Calu3 (cell line): Measurements from ENCODE around the gene CDH4. TPM values are rescaled to one million over a fixed set of nuclear protein-coding genes. Genes with fewer than 3 reads are reported as not detected.

Experiments used
- BruUV-seq: library from RNA; stranded (reverse); fragments of 400-500 nt; replicated peaks from 2 replicates; lab custom pipeline; 2021; lab: Mats Ljungman, UMichigan
- CTCF ChIA-PET: fragments of 300-600 bp; sonication (Branson Sonifier 250); formaldehyde crosslinking; loops from one replicate; lab custom pipeline; 2022; ENCODE audit warnings: antibody characterized with exemption; lab: Charles Lee
- DNase-seq: peaks from one replicate; pipeline ENCODE4 v3.0.0; 2022
- H3K27ac Mint-ChIP-seq: one replicate; pipeline ENCODE4 v1.8.0; 2022; ENCODE audit warnings: mixed read lengths; ENCODE audit not compliant: unreplicated experiment
- H3K27me3 Mint-ChIP-seq: one replicate; pipeline ENCODE4 v1.8.0; 2022; ENCODE audit warnings: mixed read lengths; ENCODE audit not compliant: unreplicated experiment
- H3K36me3 Mint-ChIP-seq: one replicate; pipeline ENCODE4 v1.8.0; 2022; ENCODE audit warnings: mild to moderate bottlenecking, moderate library complexity, mixed read lengths; ENCODE audit not compliant: insufficient read depth, unreplicated experiment
- H3K4me1 Mint-ChIP-seq: one replicate; pipeline ENCODE4 v1.8.0; 2022; ENCODE audit warnings: mild to moderate bottlenecking, low read depth, mixed read lengths; ENCODE audit not compliant: unreplicated experiment
- H3K4me3 Mint-ChIP-seq: one replicate; pipeline ENCODE4 v1.8.0; 2022; ENCODE audit warnings: mild to moderate bottlenecking, low read depth, moderate library complexity, mixed read lengths; ENCODE audit not compliant: unreplicated experiment
- H3K9me3 Mint-ChIP-seq: one replicate; pipeline ENCODE4 v1.8.0; 2022; ENCODE audit warnings: low read depth, mixed read lengths; ENCODE audit not compliant: unreplicated experiment
- CTCF ChIP-seq: fragments of 200-600 bp; IDR thresholded peaks from one replicate; pipeline ENCODE4 v1.8.0; 2022; ENCODE audit warnings: antibody characterized with exemption; ENCODE audit not compliant: unreplicated experiment
- intact Hi-C: fragments of 100-400 bp; cut with micrococcal nuclease; formaldehyde crosslinking; loops from one replicate; pipeline ENCODE4 v1.10.0; 2022; ENCODE audit not compliant: unreplicated experiment
- total RNA-seq: library from RNA; stranded (reverse); gene quantifications from 2 replicates; pipeline ENCODE4 v1.2.3, GENCODE V29; 2022

CDH4 gene
- total RNA-seq, 1 experiment from 2014 or later, result not detected

GRCh38 chr20:61297986-61298385 is 45.9 kb downstream of the CDH4 start:
- BruUV-seq, result no TSS peak
- H3K4me1 Mint-ChIP-seq, result no peaks in the 10 kb centered on the region
- DNase-seq, result no peak
- H3K9me3 Mint-ChIP-seq, result peaks cover 5% of the 10 kb centered on the region
- intact Hi-C loops, result no loop called here
- H3K27ac Mint-ChIP-seq, result no peak overlapping the region
- CTCF ChIA-PET, result no interaction called here
- H3K27me3 Mint-ChIP-seq, result peaks cover 18% of the 10 kb centered on the region
- H3K4me3 Mint-ChIP-seq, result no peak overlapping the region
- H3K36me3 Mint-ChIP-seq, result peaks cover 5% of the 10 kb centered on the region
- TF ChIP-seq CTCF, result no peak

GRCh38 chr20:61298661-61299060 is 46.6 kb downstream of the CDH4 start:
- no peaks in the 10 kb centered on the region for H3K4me1 Mint-ChIP-seq

GRCh38 chr20:61299104-61299503 is 47.0 kb downstream of the CDH4 start:
- TF ChIP-seq CTCF, result no peak
- H3K27me3 Mint-ChIP-seq, result peaks cover 18% of the 10 kb centered on the region
- CTCF ChIA-PET, result no interaction called here
- H3K36me3 Mint-ChIP-seq, result peaks cover 5% of the 10 kb centered on the region
- H3K4me3 Mint-ChIP-seq, result no peak overlapping the region
- intact Hi-C loops, result no loop called here
- peaks cover 5% of the 10 kb centered on the region for H3K9me3 Mint-ChIP-seq
- no peak overlapping the region for H3K27ac Mint-ChIP-seq
- no TSS peak for BruUV-seq
- no peak for DNase-seq
- H3K4me1 Mint-ChIP-seq, result no peaks in the 10 kb centered on the region

More at GRCh38 chr20:61298661-61299060, 46.6 kb downstream of the CDH4 start:
- intact Hi-C loops, result no loop called here
- no TSS peak for BruUV-seq
- CTCF ChIA-PET, result no interaction called here
- TF ChIP-seq CTCF, result no peak
- Mint-ChIP-seq H3K27me3 (peaks cover 18% of the 10 kb centered on the region), H3K36me3 (peaks cover 5% of the 10 kb centered on the region), H3K27ac (no peak overlapping the region), H3K4me3 (no peak overlapping the region), H3K9me3 (peaks cover 5% of the 10 kb centered on the region)
- no peak for DNase-seq

- Mint-ChIP-seq H3K4me3 (no peak overlapping the region), H3K9me3 (peaks cover 5% of the 10 kb centered on the region), H3K36me3 (peaks cover 5% of the 10 kb centered on the region), H3K27me3 (peaks cover 18% of the 10 kb centered on the region), H3K4me1 (no peaks in the 10 kb centered on the region), H3K27ac (no peak overlapping the region)
- CTCF ChIA-PET, result no interaction called here
- BruUV-seq, result no TSS peak
- TF ChIP-seq CTCF, result no peak
- intact Hi-C loops, result no loop called here
- DNase-seq, result no peak
These were observed 47.6 kb downstream of the CDH4 start for GRCh38 chr20:61299618-61300017.
